Lower lobe of right lung (tissue), 2 donors: Measurements from ENCODE around the gene P2RY13. TPM values are rescaled to one million over a fixed set of nuclear protein-coding genes. Genes with fewer than 3 reads are reported as not detected.
A peak's percentile ranks its signal among the peaks of the same experiment; 100 is the strongest.

Source experiments
- ATAC-seq, 2 donors: fragments of 200-7000 bp; cut with Tn5 transposase; one replicate each; pipeline ENCODE4 v1.9.1; 2020 to 2022; ENCODE audit warnings: mild to moderate bottlenecking in 2 of 2, moderate library complexity in 2 of 2
- DNase-seq: peaks from one replicate; pipeline ENCODE4 v3.0.0-alpha.2; 2020
- H3K27ac ChIP-seq: fragments of 200-600 bp; one replicate; pipeline ENCODE4 v1.8.0; 2022
- H3K27me3 ChIP-seq: fragments of 200-600 bp; one replicate; pipeline ENCODE4 v1.8.0; 2022; ENCODE audit warnings: low read depth
- H3K36me3 ChIP-seq: fragments of 200-600 bp; one replicate; pipeline ENCODE4 v1.8.0; 2022; ENCODE audit warnings: mild to moderate bottlenecking
- H3K4me1 ChIP-seq: fragments of 200-600 bp; one replicate; pipeline ENCODE4 v1.8.0; 2022
- H3K4me3 ChIP-seq: fragments of 200-600 bp; one replicate; pipeline ENCODE4 v1.8.0; 2022; ENCODE audit warnings: mild to moderate bottlenecking
- H3K9me3 ChIP-seq: fragments of 200-600 bp; one replicate; pipeline ENCODE4 v1.8.0; 2022
- intact Hi-C: fragments of 100-400 bp; cut with DNase I; formaldehyde crosslinking; loops from one replicate; pipeline ENCODE4 v1.11.0; 2022
- total RNA-seq: library from RNA; stranded (reverse); fragmentation: NEBNext Ultra II Directional; extraction: Animal tissue kit (Norgen Biotek cat#: 25700); gene quantifications from one replicate; pipeline ENCODE4 v1.2.1, GENCODE V29; 2021
- TF ChIP-seq, protein P1 (sequence below): fragments of 200-600 bp; IDR thresholded peaks from one replicate; pipeline ENCODE4 v1.8.0; 2022; ENCODE audit warnings: antibody characterized with exemption, mild to moderate bottlenecking
- donor health status: DM: no; HTN: yes; CAD: no; lungs with severe emphysema.

P2RY13 gene
- total RNA-seq, 1 donor from 2014 or later, result 14.4 TPM

DNA sequence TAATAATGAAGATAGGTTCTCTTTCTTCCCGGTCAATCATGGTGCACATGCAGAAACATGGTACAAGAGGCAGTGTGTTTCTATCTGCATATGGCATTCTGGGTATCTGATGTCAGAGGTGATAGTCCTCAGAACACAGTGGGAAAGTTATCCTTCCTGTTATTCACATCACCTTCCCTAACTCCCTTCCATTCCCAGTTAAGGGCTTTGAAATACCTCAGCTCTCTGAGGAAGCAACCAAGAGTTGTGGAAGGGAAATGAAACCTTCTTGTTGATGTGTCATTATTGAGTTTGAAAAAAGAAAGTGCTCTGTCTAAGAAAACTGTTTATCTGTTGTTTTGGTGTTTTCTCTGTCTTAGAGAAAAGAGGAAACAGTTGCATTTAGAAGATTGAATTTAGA is 21.9 kb upstream of the P2RY13 start:
- Histone ChIP-seq H3K9me3 (no peaks in the 10 kb centered on the region), H3K36me3 (no peaks in the 10 kb centered on the region), H3K27ac (peak overlapping the region; percentile 6), H3K27me3 (no peaks in the 10 kb centered on the region), H3K4me3 (no peak overlapping the region), H3K4me1 (peaks cover 4% of the 10 kb centered on the region)
- TF ChIP-seq, protein P1, sequence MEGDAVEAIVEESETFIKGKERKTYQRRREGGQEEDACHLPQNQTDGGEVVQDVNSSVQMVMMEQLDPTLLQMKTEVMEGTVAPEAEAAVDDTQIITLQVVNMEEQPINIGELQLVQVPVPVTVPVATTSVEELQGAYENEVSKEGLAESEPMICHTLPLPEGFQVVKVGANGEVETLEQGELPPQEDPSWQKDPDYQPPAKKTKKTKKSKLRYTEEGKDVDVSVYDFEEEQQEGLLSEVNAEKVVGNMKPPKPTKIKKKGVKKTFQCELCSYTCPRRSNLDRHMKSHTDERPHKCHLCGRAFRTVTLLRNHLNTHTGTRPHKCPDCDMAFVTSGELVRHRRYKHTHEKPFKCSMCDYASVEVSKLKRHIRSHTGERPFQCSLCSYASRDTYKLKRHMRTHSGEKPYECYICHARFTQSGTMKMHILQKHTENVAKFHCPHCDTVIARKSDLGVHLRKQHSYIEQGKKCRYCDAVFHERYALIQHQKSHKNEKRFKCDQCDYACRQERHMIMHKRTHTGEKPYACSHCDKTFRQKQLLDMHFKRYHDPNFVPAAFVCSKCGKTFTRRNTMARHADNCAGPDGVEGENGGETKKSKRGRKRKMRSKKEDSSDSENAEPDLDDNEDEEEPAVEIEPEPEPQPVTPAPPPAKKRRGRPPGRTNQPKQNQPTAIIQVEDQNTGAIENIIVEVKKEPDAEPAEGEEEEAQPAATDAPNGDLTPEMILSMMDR, result no peak
- intact Hi-C loops, result no loop called here
- DNase-seq (no peak), ATAC-seq (peak in 1 of 2 donors; percentile 36)

DNA sequence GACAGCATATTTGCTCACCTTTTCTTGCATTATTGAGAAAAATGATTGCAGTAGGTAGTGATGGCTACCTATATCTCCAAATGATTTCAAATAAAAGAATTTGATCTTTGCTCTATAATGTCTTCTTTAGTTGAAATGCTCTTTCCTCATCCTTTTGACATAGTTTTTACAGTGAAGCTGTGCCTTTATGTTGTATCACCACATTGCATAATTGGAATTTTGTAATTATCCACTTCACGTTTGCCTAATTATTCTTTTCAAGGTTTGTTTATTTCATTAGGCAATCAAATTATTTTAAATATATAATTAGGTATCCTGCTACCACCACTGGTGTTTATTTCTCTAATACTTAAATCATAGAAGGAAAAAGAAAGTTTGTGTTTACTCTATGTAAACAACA is 21.3 kb upstream of the P2RY13 start:
- Histone ChIP-seq H3K4me3 (no peak overlapping the region), H3K27ac (no peak overlapping the region), H3K27me3 (no peaks in the 10 kb centered on the region), H3K9me3 (no peaks in the 10 kb centered on the region), H3K4me1 (peaks cover 4% of the 10 kb centered on the region), H3K36me3 (no peaks in the 10 kb centered on the region)
- intact Hi-C loops, result no loop called here
- TF ChIP-seq, protein P1, result no peak
- ATAC-seq (no peak), DNase-seq (no peak)

DNA sequence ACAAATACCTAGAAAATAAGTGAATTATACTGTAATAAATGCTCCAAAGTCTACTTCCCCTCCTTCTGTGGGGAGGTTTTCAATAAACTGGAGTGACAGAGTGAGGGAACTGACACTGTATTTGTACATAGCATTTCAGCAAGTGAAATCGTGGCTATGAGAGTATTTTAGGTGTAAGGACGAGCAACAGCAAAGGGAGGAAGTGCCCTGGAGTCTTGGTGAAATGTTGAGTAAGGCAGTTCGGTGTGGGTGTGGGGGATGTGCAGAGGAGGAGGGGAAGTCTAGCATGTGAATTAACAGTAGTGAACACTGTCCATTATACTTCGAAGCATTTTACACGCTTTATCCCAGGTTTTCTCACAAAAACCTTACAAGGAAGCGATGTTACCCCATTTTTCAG is 18.1 kb upstream of the P2RY13 start:
- ATAC-seq (peak; percentile 81 to 84), DNase-seq (peak; percentile 59)
- intact Hi-C loops, result no loop called here

DNA sequence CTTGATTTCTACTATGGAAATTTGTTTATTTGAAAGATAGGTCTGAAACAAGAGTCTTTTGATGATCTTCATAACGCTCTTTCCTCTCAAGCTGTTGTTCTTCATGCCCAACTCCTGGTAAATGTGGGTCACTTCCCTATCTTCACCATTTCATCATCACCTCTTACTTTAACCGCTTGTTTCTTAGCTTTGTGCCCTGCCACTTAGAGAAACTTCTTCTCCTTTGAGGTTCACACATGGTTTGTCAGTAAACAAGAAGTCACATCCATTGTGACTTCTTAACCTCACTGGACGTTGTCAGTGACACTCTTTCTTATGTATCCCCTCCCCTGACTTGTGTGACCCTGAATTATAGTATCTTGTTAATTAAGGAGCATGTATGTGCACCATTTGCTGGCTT is 16.9 kb upstream of the P2RY13 start:
- Histone ChIP-seq H3K27me3 (no peaks in the 10 kb centered on the region), H3K4me1 (peaks cover 4% of the 10 kb centered on the region), H3K9me3 (no peaks in the 10 kb centered on the region), H3K27ac (peak overlapping the region; percentile 60), H3K4me3 (peak overlapping the region; percentile 4), H3K36me3 (no peaks in the 10 kb centered on the region)
- intact Hi-C loops, result no loop called here
- no peak for DNase-seq
- ATAC-seq, result peak; percentile 71 to 76
- TF ChIP-seq, protein P1, result no peak

More for the DNA sequence above, 18.1 kb upstream of the P2RY13 start:
- Histone ChIP-seq H3K36me3 (no peaks in the 10 kb centered on the region), H3K4me3 (no peak overlapping the region), H3K27ac (peak overlapping the region; percentile 60), H3K9me3 (no peaks in the 10 kb centered on the region), H3K4me1 (peaks cover 4% of the 10 kb centered on the region), H3K27me3 (no peaks in the 10 kb centered on the region)
- TF ChIP-seq, protein P1, result no peak

DNA sequence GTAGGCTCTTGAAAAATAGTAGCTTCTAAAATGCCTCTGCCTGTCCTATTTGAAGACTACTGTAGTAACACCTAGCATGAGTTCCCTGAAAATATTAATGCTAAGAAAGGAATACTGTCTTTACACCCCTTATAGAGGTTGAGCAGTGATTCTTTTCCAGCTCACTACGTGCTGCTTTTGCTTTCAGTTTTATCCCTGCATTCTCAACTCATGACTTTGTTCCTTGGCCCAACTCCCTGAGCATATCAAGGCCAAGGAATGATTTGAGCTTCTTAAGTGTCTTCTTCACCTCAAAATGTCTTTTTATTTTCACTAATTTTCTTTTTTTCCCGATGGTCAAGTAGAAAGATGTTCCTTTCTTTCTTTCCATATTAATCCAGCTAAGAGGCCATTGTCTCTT is 16.5 kb upstream of the P2RY13 start:
- intact Hi-C loops, result no loop called here
- no peaks in the 10 kb centered on the region for H3K36me3 ChIP-seq
- no peaks in the 10 kb centered on the region for H3K27me3 ChIP-seq
- TF ChIP-seq, protein P1, result no peak
- DNase-seq (no peak), ATAC-seq (peak; percentile 54 to 63)
- peak overlapping the region; percentile 4 for H3K4me3 ChIP-seq
- H3K27ac ChIP-seq, result peak overlapping the region; percentile 60
- H3K9me3 ChIP-seq, result no peaks in the 10 kb centered on the region
- peaks cover 4% of the 10 kb centered on the region for H3K4me1 ChIP-seq

DNA sequence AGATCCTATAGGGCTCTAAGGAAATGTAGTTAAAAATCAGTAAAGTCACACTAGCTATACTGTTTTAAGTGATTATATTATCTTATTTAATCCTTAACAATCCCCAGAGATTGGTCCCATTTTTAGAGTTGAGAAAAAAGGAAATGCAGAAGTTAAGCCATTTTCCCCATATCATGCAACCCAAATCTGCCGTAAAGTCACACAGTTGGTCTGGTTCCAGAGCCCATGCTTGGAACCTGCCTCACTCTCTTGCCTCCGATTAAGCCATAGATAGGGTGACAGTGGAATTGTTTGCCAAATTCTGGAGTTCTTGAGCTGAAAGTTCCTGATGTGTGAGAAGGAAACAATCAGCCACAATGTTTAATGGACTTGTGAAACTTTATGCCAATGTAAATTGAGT is 2.3 kb upstream of the P2RY13 start:
- intact Hi-C loops, result no loop called here
- ATAC-seq (no peak), DNase-seq (no peak)
- peaks cover 11% of the 10 kb centered on the region for H3K4me1 ChIP-seq
- H3K9me3 ChIP-seq, result no peaks in the 10 kb centered on the region
- no peak overlapping the region for H3K4me3 ChIP-seq
- no peaks in the 10 kb centered on the region for H3K36me3 ChIP-seq
- H3K27me3 ChIP-seq, result no peaks in the 10 kb centered on the region
- TF ChIP-seq, protein P1, result no peak
- H3K27ac ChIP-seq, result no peak overlapping the region
